Activated T-helper 1 cell treated with anti-CD3 and anti-CD28 coated beads, Interleukin-2, amount 50 U/mL, for 16 hours (primary cell): Measurements from ENCODE around the gene ADH1C.
"Not testable (repeated sequence)": the region's sequence is repeated elsewhere in the genome, so short reads cannot be mapped to it uniquely, and the experiment has no call there.

ENCODE experiments used
- DNase-seq, 2 donors: peaks; one replicate each; pipeline ENCODE4 v3.0.0-alpha.2; 2020; ENCODE audit warnings: low read depth in 1 of 2, low spot score in 1 of 2

Gene ADH1C

GRCh38 chr4:99359480-99360204 is 7.1 kb upstream of the ADH1C start:
- DNase-seq, result no peak

GRCh38 chr4:99357948-99358347 is 5.4 kb upstream of the ADH1C start:
- DNase-seq, result no peak

GRCh38 chr4:99356992-99357391 is 4.4 kb upstream of the ADH1C start:
- DNase-seq, result no peak

- DNase-seq, result not testable (repeated sequence)
Observed at GRCh38 chr4:99356149-99356548, 3.6 kb upstream of the ADH1C start.

- no peak for DNase-seq
Observed at GRCh38 chr4:99351487-99351886, 1.1 kb downstream of the ADH1C start.

GRCh38 chr4:99349338-99349737 is 3.2 kb downstream of the ADH1C start:
- no peak for DNase-seq

- not testable (repeated sequence) for DNase-seq
Observed at GRCh38 chr4:99342624-99343023, 9.9 kb downstream of the ADH1C start.

GRCh38 chr4:99341426-99341825 is 11.1 kb downstream of the ADH1C start:
- DNase-seq, result no peak

GRCh38 chr4:99339172-99339571 is 13.4 kb downstream of the ADH1C start:
- DNase-seq, result no peak

- no peak for DNase-seq
Observed at GRCh38 chr4:99336553-99336952, 16.0 kb downstream of the ADH1C start.

GRCh38 chr4:99334880-99335279 is 17.7 kb downstream of the ADH1C start:
- no peak for DNase-seq

GRCh38 chr4:99330648-99331047 is 21.9 kb downstream of the ADH1C start:
- DNase-seq, result no peak

GRCh38 chr4:99329876-99330275 is 22.7 kb downstream of the ADH1C start:
- no peak for DNase-seq

GRCh38 chr4:99324979-99325378 is 27.6 kb downstream of the ADH1C start:
- no peak for DNase-seq

- no peak for DNase-seq
Observed at GRCh38 chr4:99324361-99324760, 28.2 kb downstream of the ADH1C start.

GRCh38 chr4:99323756-99324155 is 28.8 kb downstream of the ADH1C start:
- no peak for DNase-seq

- DNase-seq, result no peak
Observed at GRCh38 chr4:99321241-99322191, 31.0 kb downstream of the ADH1C start, which contains the start of gene ADH1B. Gene ADH1B, minus strand, starts transcription at chr4:99321401. Its CDS starts 70 bp downstream, at chr4:99321331.

GRCh38 chr4:99317811-99318210 is 34.7 kb downstream of the ADH1C start:
- not testable (repeated sequence) for DNase-seq

GRCh38 chr4:99317354-99317753 is 35.2 kb downstream of the ADH1C start:
- DNase-seq, result no peak

- DNase-seq, result no peak
Observed at GRCh38 chr4:99315839-99316238, 36.7 kb downstream of the ADH1C start.

- DNase-seq, result no peak
Observed at GRCh38 chr4:99314211-99314610, 38.3 kb downstream of the ADH1C start.

- DNase-seq, result no peak
Observed at GRCh38 chr4:99310389-99310788, 42.2 kb downstream of the ADH1C start.
